ENCODE measurements around the gene HSF2.
"Not testable (repeated sequence)": the region's sequence is repeated elsewhere in the genome, so short reads cannot be mapped to it uniquely, and the experiment has no call there.

HSF2 gene

DNA sequence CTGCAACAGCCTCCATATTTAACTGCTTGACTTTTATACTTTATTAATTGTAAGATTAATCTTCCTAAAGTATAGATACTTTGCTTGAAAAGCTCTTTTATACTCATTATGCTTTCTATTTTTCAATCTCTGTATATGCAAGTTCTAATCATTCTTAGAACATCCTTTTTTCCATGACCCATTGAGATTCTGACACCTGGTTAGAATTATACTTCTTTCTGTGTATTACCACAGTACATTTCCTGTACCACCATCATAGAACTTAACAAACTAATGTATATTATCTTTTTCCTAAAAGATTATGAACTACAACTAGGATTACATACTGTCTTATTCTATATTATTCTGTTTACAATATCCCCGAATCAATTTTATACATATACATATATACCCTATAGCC, 58.6 kb downstream of the HSF2 start:
- no peak for DNase-seq

DNA sequence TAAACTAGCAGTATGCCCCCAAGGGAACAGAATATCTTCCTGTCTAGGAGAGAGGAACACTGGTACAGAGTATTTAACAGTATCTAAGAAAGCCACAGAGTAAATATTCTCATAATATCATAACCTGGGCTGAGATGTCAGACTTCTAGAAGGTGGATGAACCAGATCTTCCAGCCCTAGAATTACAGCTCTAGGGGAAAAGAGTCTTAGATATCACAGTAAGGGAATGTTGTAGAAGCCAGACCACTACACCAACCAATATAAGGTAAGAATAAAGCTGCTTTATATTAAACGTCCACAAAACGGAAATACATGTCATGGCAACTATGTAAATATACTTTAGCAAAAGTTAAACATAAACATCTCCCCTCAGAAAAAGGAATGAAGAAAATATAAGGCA, 59.8 kb downstream of the HSF2 start:
- no peak for DNase-seq

DNA sequence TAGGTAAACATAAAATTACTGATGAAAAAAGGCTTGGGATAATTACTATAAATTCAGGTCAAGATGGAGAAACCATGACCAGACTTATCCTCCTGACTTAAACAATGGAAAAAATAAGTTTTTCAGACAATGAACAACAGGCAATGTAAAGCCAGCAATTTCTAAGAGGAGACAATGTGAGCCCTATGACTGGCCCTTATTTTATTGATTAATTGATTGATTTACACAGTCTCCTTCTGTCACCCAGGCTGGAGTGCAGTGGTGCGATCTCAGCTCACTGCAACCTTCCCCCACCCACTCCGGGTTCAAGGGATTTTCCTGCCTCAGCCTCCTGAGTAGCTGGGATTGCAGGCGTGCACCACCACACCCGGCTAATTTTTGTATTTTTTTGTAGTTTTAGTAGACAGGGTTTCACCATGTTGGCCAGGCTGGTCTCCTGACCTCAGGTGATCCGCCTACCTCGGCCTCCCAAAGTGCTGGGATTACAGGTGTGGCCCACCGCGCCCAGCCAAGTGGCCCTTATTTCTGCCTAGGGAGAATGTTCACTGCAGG, 60.5 kb downstream of the HSF2 start:
- DNase-seq, result not testable (repeated sequence)

DNA sequence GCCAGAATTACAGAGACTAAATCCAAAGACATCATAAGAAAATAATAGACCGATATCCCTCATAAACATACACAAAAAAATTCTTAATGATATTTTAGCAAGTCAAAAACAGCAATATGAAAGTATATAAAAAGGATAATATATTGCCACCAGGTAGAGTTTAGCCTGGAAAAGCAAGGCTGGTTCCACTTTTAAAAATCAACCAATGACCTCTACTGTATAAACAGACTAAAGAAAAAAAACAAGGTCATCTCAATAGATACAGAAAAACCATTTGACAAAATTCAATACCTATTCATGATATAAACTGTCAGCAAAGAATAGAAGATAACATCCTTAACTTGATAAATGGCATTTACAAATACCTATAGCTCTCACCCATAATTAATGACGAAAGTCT, 62.4 kb downstream of the HSF2 start:
- DNase-seq, result no peak

GRCh38 chr6:122471107-122472021, 71.9 kb downstream of the HSF2 start, which contains the start of gene SERINC1:
TSS of gene SERINC1 (minus strand) at chr6:122471807. CDS start at chr6:122471737, 70 bp downstream.
- DNase-seq, result peak; percentile 97

DNA sequence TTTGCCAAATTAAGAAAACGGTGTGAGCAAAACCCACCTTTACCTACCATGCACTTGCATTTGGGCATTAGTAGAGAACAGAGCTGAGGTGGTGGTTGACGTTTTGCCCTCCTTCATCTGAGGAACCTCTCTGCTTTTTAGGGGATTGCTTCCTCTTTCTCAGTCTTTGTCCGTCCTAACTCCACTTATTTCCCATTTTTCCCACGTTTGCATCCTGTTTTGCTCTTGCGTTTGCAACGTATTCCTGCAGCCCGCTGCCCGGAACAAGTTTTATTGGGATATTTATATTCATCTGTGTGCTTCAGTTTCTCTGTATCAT, 72.5 kb downstream of the HSF2 start:
- no peak for DNase-seq

GRCh38 chr6:122476131-122476530, 76.7 kb downstream of the HSF2 start:
- peak; percentile 3 for DNase-seq

DNA sequence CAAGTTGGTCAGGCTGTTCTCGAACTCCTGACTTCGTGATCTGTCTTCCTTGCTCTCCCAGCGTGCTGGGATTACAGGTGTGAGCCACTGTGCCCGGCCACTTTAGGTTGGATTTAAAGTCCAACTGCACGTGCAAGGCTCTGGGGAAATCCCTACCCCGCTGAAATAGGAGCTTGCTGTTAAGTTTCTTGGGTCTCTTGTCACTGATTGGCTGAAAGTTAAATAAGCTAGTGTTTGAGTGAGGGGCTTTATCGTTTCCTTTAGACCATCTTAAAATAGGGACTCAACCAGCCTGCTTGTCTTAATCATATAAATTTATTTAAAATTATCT, 83.3 kb downstream of the HSF2 start:
- no peak for DNase-seq
